Esophagus muscularis mucosa (tissue), 4 donors: ENCODE results near the gene CEP192.

Experiments
- EP300 ChIP-seq: sonication (generic); formaldehyde crosslinking; IDR thresholded peaks from one replicate; pipeline ENCODE4 v1.6.1; 2017; ENCODE audit warnings: antibody characterized with exemption
- POLR2AphosphoS5 ChIP-seq, 2 donors: sonication (generic); formaldehyde crosslinking; IDR thresholded peaks; one replicate each; pipeline ENCODE4 v1.6.1; 2017; ENCODE audit warnings: antibody characterized with exemption in 2 of 2
- TF ChIP-seq, protein P1 (sequence below), 3 experiments: fragments of 200-600 bp in 2 of 3; fragments of 450-650 bp in 1 of 3; sonication (generic) in 2 of 3; IDR thresholded peaks; one replicate each; pipeline ENCODE4 v1.5.1; 2017 to 2019; ENCODE audit warnings: antibody characterized with exemption in 3 of 3, mild to moderate bottlenecking in 2 of 3, moderate library complexity in 1 of 3

DNA sequence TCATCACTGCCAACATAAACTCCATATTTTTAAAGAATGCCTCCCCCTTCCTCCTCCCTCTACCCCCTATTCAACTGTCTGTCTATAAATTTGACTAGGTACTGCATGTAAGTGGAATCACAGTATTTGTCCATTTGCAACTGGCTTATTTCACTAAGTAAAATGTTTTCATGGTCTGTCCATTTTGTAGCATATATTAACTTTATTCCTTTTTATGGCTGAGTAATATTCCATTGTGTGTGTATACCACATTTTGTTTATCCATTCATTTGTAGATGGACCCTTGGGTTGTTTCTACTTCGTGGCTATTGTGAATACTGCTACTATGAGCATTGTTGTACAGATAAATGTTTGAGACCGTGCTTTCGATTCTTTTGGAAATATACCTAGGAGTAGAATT is 32.7 kb upstream of the CEP192 start:
- TF ChIP-seq, protein P1, sequence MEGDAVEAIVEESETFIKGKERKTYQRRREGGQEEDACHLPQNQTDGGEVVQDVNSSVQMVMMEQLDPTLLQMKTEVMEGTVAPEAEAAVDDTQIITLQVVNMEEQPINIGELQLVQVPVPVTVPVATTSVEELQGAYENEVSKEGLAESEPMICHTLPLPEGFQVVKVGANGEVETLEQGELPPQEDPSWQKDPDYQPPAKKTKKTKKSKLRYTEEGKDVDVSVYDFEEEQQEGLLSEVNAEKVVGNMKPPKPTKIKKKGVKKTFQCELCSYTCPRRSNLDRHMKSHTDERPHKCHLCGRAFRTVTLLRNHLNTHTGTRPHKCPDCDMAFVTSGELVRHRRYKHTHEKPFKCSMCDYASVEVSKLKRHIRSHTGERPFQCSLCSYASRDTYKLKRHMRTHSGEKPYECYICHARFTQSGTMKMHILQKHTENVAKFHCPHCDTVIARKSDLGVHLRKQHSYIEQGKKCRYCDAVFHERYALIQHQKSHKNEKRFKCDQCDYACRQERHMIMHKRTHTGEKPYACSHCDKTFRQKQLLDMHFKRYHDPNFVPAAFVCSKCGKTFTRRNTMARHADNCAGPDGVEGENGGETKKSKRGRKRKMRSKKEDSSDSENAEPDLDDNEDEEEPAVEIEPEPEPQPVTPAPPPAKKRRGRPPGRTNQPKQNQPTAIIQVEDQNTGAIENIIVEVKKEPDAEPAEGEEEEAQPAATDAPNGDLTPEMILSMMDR (IDR thresholded peaks at IDR 0.05), result no peak
- TF ChIP-seq POLR2AphosphoS5 (IDR thresholded peaks at IDR 0.05), result no peak
- no peak for TF ChIP-seq EP300
